Common myeloid progenitor, CD34-positive (primary cell): ENCODE measurements around the gene CYP27A1.

Experiments used
- CTCF ChIA-PET: fragments of 350-600 bp; sonication (Branson Sonifier 250); formaldehyde crosslinking; loops from one replicate; lab custom pipeline; 2021; ENCODE audit warnings: antibody characterized with exemption; lab: Charles Lee
- POLR2A ChIA-PET: fragments of 350-600 bp; sonication (Branson Sonifier 250); formaldehyde crosslinking; loops from one replicate; lab custom pipeline; 2021; ENCODE audit warnings: antibody characterized with exemption; lab: Charles Lee
- DNase-seq, 3 donors: peaks; one replicate each; pipeline versions ENCODE4 v3.0.0 to v3.0.0-alpha.2; 2013
- H3K27ac ChIP-seq, 2 experiments: 1 replicate in 1 of 2; 2 replicates in 1 of 2; pipeline ENCODE4 v1.7.0; 2013; ENCODE audit warnings: inconsistent platforms in 2 of 2, low read length in 2 of 2, mild to moderate bottlenecking in 2 of 2, low read depth in 1 of 2, moderate library complexity in 1 of 2; ENCODE audit not compliant: severe bottlenecking in 2 of 2, insufficient read depth in 1 of 2, poor library complexity in 1 of 2
- H3K27me3 ChIP-seq, 5 experiments: replicated peaks in 2 of 5; 1 replicate in 3 of 5; 2 replicates in 2 of 5; pipeline versions ENCODE4 v1.6.1 to v1.7.0; 2013; ENCODE audit warnings: low read length in 4 of 5, mild to moderate bottlenecking in 2 of 5, moderate library complexity in 2 of 5, inconsistent platforms in 1 of 5; ENCODE audit not compliant: insufficient read depth in 5 of 5, control insufficient read depth in 4 of 5
- H3K36me3 ChIP-seq, 4 experiments: 1 replicate in 2 of 4; 2 replicates in 2 of 4; pipeline versions ENCODE4 v1.6.1 to v1.7.0; 2013; ENCODE audit warnings: low read length in 3 of 4, control low read depth in 1 of 4, mild to moderate bottlenecking in 1 of 4; ENCODE audit not compliant: control insufficient read depth in 4 of 4, insufficient read depth in 4 of 4
- H3K4me1 ChIP-seq, 4 experiments: 1 replicate in 3 of 4; 2 replicates in 1 of 4; pipeline versions ENCODE4 v1.6.1 to v1.7.1; 2013; ENCODE audit warnings: low read length in 3 of 4, mild to moderate bottlenecking in 3 of 4, control low read depth in 1 of 4, inconsistent platforms in 1 of 4, moderate library complexity in 1 of 4; ENCODE audit not compliant: control insufficient read depth in 4 of 4, insufficient read depth in 4 of 4; ENCODE audit errors: control extremely low read depth in 1 of 4
- H3K4me3 ChIP-seq, 7 experiments: 1 replicate in 4 of 7; 2 replicates in 3 of 7; pipeline versions ENCODE4 v1.5.1 to v1.7.0; 2013; ENCODE audit warnings: mild to moderate bottlenecking in 7 of 7, low read length in 6 of 7, moderate library complexity in 6 of 7, inconsistent platforms in 2 of 7, low read depth in 2 of 7, control low read depth in 1 of 7; ENCODE audit not compliant: insufficient read depth in 4 of 7, control insufficient read depth in 1 of 7; ENCODE audit errors: extremely low read depth in 1 of 7
- H3K9me3 ChIP-seq, 5 experiments: 1 replicate in 4 of 5; 2 replicates in 1 of 5; pipeline versions ENCODE4 v1.6.1 to v1.7.1; 2013; ENCODE audit warnings: low read length in 4 of 5, mild to moderate bottlenecking in 2 of 5, inconsistent platforms in 1 of 5, low read depth in 1 of 5, moderate library complexity in 1 of 5; ENCODE audit not compliant: control insufficient read depth in 4 of 5, insufficient read depth in 2 of 5; ENCODE audit errors: control extremely low read depth in 1 of 5
- WGBS: methylation state at CpG from one replicate; pipeline ENCODE4 v1.1.5; 2013; ENCODE audit not compliant: insufficient coverage; 5-methylcytosine and 5-hydroxymethylcytosine counted together

Gene CYP27A1

GRCh38 chr2:218859988-218860831 is 78.3 kb downstream of the CYP27A1 start:
- peak overlapping the region in 1 of 7 experiments; percentile 42 for H3K4me3 ChIP-seq
- no peak for DNase-seq
- 2% methylated on average over 32 of the region's 47 CpGs for WGBS

DNA sequence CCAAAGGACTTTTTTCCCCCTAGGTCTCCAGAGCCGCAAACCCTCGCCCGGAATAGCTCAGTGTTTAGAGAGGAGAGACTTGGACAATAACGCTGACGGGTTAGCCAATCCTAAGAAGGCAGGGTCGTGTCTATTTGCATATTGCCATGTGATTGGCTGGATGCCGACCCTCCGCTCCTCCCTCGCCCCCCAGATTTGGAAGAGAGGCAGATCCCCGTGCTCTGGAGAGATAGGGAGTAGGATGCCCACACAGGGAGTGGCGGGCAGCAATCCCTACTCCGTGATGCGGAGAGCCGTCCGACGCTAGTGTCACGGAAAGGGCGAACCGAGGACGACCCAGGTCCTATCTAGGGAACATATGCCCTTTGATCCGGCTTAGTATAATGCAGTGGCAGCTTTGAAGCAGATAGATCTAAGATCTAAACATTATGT is 79.0 kb downstream of the CYP27A1 start:
- Histone ChIP-seq H3K4me3 (peak overlapping the region in 1 of 7 experiments; percentile 33), H3K9me3 (peaks cover 0 to 3% (median 0%) of the 10 kb centered on the region in 5 experiments), H3K36me3 (no peaks in the 10 kb centered on the region), H3K4me1 (peaks cover 0 to 24% (median 11%) of the 10 kb centered on the region in 4 experiments), H3K27me3 (peaks cover 5 to 87% (median 45%) of the 10 kb centered on the region in 5 experiments), H3K27ac (no peak overlapping the region)
- POLR2A ChIA-PET = interaction anchor here (0.6 kb wide), 1 partner anchor 766 kb away, joined by 5 read pairs; no protein-coding TSS in a partner anchor
- DNase-seq = peak; percentile 59 to 77 (median 72)
- CTCF ChIA-PET = interaction anchor here (1.1 to 16.8 kb wide), 6 partner anchors 13 to 120 kb away, joined by 3 to 233 read pairs (median 5); partner anchors contain the start of gene WNT10A
- 0% methylated on average over 10 of the region's 21 CpGs for WGBS

More at GRCh38 chr2:218859988-218860831, 78.3 kb downstream of the CYP27A1 start:
- Histone ChIP-seq H3K27me3 (peaks cover 8 to 92% (median 52%) of the 10 kb centered on the region in 5 experiments), H3K36me3 (no peaks in the 10 kb centered on the region), H3K9me3 (peaks cover 0 to 3% (median 0%) of the 10 kb centered on the region in 5 experiments), H3K4me1 (peaks cover 0 to 24% (median 11%) of the 10 kb centered on the region in 4 experiments), H3K27ac (no peak overlapping the region)
- ChIA-PET POLR2A (no interaction called here), CTCF (interaction anchor here (1.0 to 16.8 kb wide), 7 partner anchors 13 to 120 kb away, joined by 3 to 233 read pairs (median 4); partner anchors contain the start of gene WNT10A)

DNA sequence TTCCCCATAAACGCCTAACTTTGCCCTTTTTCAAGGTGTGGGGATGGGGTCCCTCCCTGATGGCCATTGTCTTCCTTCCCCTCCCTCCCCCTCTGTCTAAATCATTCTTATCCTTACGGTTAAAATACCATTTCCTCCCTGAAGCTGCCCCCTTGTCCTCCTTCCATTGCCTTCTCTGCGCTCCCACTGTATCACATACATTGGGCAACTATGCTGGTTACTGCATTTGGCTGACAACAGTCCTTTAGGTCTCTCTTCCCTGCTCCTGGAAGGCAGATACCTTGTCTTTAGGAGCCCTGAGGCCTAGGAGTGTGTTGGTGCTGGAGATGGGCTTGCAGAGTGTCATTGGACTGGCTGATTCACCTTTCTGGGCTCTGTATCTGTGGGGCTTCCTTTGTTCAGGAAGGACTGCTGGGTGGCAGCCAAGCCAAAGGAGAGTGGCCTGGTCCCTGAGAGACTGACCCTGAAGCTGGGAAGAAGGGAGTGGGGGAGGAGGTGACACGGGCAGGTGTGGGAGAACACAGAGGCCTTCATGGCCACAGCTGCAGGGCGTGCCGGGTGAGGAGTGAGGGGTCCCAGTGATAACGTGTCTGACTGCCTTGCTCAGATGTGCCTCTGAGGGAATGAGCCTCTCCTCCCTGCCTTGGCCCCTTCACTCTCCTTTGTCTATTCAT is 79.8 kb downstream of the CYP27A1 start:
- ChIA-PET POLR2A (interaction anchor here (0.6 kb wide), 1 partner anchor 767 kb away, joined by 5 read pairs; no protein-coding TSS in a partner anchor), CTCF (interaction anchor here (1.3 to 16.8 kb wide), 5 partner anchors 12 to 46 kb away, joined by 3 to 233 read pairs (median 4); partner anchors contain the start of gene WNT10A)
- Histone ChIP-seq H3K9me3 (peaks cover 0 to 3% (median 0%) of the 10 kb centered on the region in 5 experiments), H3K27me3 (peaks cover 3 to 84% (median 39%) of the 10 kb centered on the region in 5 experiments), H3K36me3 (no peaks in the 10 kb centered on the region), H3K4me1 (peaks cover 0 to 24% (median 11%) of the 10 kb centered on the region in 4 experiments), H3K27ac (no peak overlapping the region), H3K4me3 (no peak overlapping the region)
- WGBS = 67% methylated on average over 6 of the region's 7 CpGs
- DNase-seq = no peak

- H3K27me3 ChIP-seq = peaks cover 3 to 77% (median 44%) of the 10 kb centered on the region in 5 experiments
- WGBS = 87% methylated on average over 3 of the region's 3 CpGs
- peaks cover 0 to 24% (median 11%) of the 10 kb centered on the region in 4 experiments for H3K4me1 ChIP-seq
- ChIA-PET CTCF (interaction anchor here (5.7 to 16.8 kb wide), 2 partner anchors 11 to 34 kb away, joined by 28 to 233 read pairs; partner anchors contain the start of gene WNT10A), POLR2A (no interaction called here)
- peaks cover 0 to 3% (median 0%) of the 10 kb centered on the region in 5 experiments for H3K9me3 ChIP-seq
- DNase-seq = no peak
- no peaks in the 10 kb centered on the region for H3K36me3 ChIP-seq
- no peak overlapping the region for H3K4me3 ChIP-seq
- H3K27ac ChIP-seq = no peak overlapping the region
Observed at GRCh38 chr2:218863021-218863520, 81.1 kb downstream of the CYP27A1 start.
